Spleen (tissue), 11 donors: ENCODE measurements around the gene CFL1. TPM values are rescaled to one million over a fixed set of nuclear protein-coding genes. Genes with fewer than 3 reads are reported as not detected.

Experiments
- DNase-seq: peaks from one replicate; pipeline ENCODE4 v3.0.0-alpha.2; 2020
- H3K27ac ChIP-seq, 8 donors: fragments of 200-600 bp; sonication (generic) in 7 of 8; 1 replicate in 4 of 8; 2 replicates in 4 of 8; pipeline versions ENCODE4 v1.5.0 to v1.8.0; 2016 to 2021; ENCODE audit warnings: inconsistent platforms in 4 of 8, mild to moderate bottlenecking in 4 of 8, moderate library complexity in 1 of 8
- H3K27me3 ChIP-seq, 7 donors: fragments of 200-600 bp; sonication (generic) in 6 of 7; replicated peaks in 1 of 7; 1 replicate in 4 of 7; 2 replicates in 3 of 7; pipeline versions ENCODE4 v1.5.0 to v1.8.0; 2016 to 2021; ENCODE audit warnings: inconsistent platforms in 3 of 7, mild to moderate bottlenecking in 1 of 7
- H3K36me3 ChIP-seq, 6 donors: fragments of 200-600 bp; sonication (generic) in 5 of 6; 1 replicate in 4 of 6; 2 replicates in 2 of 6; pipeline versions ENCODE4 v1.5.0 to v1.8.0; 2016 to 2021; ENCODE audit warnings: inconsistent platforms in 2 of 6
- H3K4me1 ChIP-seq, 6 donors: fragments of 200-600 bp; sonication (generic) in 5 of 6; 1 replicate in 3 of 6; 2 replicates in 3 of 6; pipeline versions ENCODE4 v1.5.0 to v1.8.0; 2016 to 2021; ENCODE audit warnings: inconsistent platforms in 3 of 6
- H3K4me3 ChIP-seq, 8 donors: fragments of 200-600 bp; sonication (generic) in 7 of 8; 1 replicate in 4 of 8; 2 replicates in 4 of 8; pipeline versions ENCODE4 v1.5.0 to v1.8.0; 2016 to 2021; ENCODE audit warnings: inconsistent platforms in 4 of 8, mild to moderate bottlenecking in 4 of 8, moderate library complexity in 2 of 8
- H3K9me3 ChIP-seq, 8 donors: fragments of 200-600 bp; sonication (generic) in 7 of 8; 1 replicate in 4 of 8; 2 replicates in 4 of 8; pipeline versions ENCODE4 v1.5.0 to v1.8.0; 2016 to 2021; ENCODE audit warnings: inconsistent platforms in 4 of 8
- CTCF ChIP-seq, 11 experiments: fragments of 200-600 bp in 7 of 11; fragments of 450-650 bp in 4 of 11; sonication (generic) in 4 of 11; IDR thresholded peaks in 8 of 11; conservative IDR thresholded peaks in 3 of 11; 1 replicate in 7 of 11; 2 replicates in 4 of 11; pipeline versions ENCODE4 v1.4.0 to v1.8.0; 2016 to 2021; ENCODE audit warnings: antibody characterized with exemption in 11 of 11, inconsistent platforms in 4 of 11, mild to moderate bottlenecking in 1 of 11
- POLR2A ChIP-seq, 3 donors: fragments of 450-650 bp; IDR thresholded peaks; one replicate each; pipeline ENCODE4 v1.5.1; 2017; ENCODE audit warnings: antibody characterized with exemption in 3 of 3, mild to moderate bottlenecking in 1 of 3
- POLR2AphosphoS5 ChIP-seq, 3 donors: sonication (generic); formaldehyde crosslinking; IDR thresholded peaks; one replicate each; pipeline ENCODE4 v1.5.1; 2017; ENCODE audit warnings: antibody characterized with exemption in 3 of 3
- WGBS, 5 donors: extraction: QIAGEN DNeasy Blood & Tissue Kit in 3 of 5; methylation state at CpG; one replicate each; pipeline versions ENCODE4 v1.1.5 to v1.1.7; 2013 to 2018; 5-methylcytosine and 5-hydroxymethylcytosine counted together
- intact Hi-C: fragments of 100-400 bp; cut with DNase I; formaldehyde crosslinking; loops from one replicate; pipeline ENCODE4 v1.15.0; 2023; ENCODE audit warnings: low total_unique reads
- polyA plus RNA-seq, 3 donors: library from polyadenylated mRNA; stranded (reverse); fragments of 200-250 nt; gene quantifications; one replicate each; pipeline ENCODE4 v1.2.1, GENCODE V29; 2013
- total RNA-seq, 7 donors: library from RNA; depleted of rRNA in 3 of 7; stranded (reverse); fragments of >200 nt in 3 of 7; fragmentation: NEBNext Ultra II Directional in 4 of 7; extraction: Animal tissue kit (Norgen Biotek cat#: 25700) in 4 of 7; gene quantifications; one replicate each; pipeline versions ENCODE4 v1.1.0 to v1.2.1, GENCODE V29; 2016 to 2021
- donor health status: healthy with polysubstance abuse.
- donor health status: DM: no; HTN: no; CAD: no; lungs with moderate emphysema.
- donor health status: DM: no; HTN: no; CAD: no.
- donor health status: Bipolar disorder and iron deficiency.
- donor health status: healthy.
- donor health status: DM: no; HTN: no; CAD: no.
- donor health status: DM: yes; HTN: yes; CAD: no.

The CFL1 gene
- total and polyA plus RNA-seq, 10 donors = 562 to 1,219 (median 865) TPM

DNA sequence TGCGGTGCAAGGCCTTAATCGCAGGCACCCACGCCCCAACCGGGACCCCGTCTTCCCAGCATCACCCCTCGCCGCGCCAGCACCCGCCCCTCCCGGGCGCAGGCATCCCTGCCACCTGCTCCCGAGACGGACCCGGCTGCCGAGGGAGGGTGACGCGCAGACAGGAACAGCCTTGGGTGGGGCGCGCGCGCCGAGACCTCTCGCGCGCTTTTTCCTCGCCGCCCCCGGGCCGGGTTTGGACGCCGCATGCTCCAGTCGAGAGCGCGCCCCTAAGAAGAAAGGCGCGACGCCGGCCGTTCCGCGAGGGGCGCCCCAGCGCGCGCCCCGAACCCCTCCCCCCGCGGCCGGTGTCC lies 504 bp downstream of the CFL1 start:
- H3K27ac ChIP-seq = peak overlapping the region; percentile 93 to 99 (median 97)
- TF ChIP-seq POLR2AphosphoS5 (IDR thresholded peaks at IDR 0.05) (no peak), POLR2A (IDR thresholded peaks at IDR 0.05) (peak in 1 of 3 donors; percentile 4), CTCF (IDR thresholded peaks at IDR 0.05 in 8 of 11, conservative IDR thresholded peaks at IDR 0.05 in 3 of 11) (no peak)
- H3K36me3 ChIP-seq = peaks cover 7 to 52% (median 46%) of the 10 kb centered on the region in 6 donors
- intact Hi-C loops = no loop called here
- WGBS, 5 donors = 0 to 1% (median 0%) methylated on average over 6 to 49 of the region's 49 CpGs
- no peak for DNase-seq
- no peaks in the 10 kb centered on the region for H3K9me3 ChIP-seq
- H3K4me3 ChIP-seq = peak overlapping the region; percentile 76 to 100 (median 99)
- H3K27me3 ChIP-seq = no peaks in the 10 kb centered on the region
- H3K4me1 ChIP-seq = peaks cover 40 to 83% (median 72%) of the 10 kb centered on the region in 6 donors

DNA sequence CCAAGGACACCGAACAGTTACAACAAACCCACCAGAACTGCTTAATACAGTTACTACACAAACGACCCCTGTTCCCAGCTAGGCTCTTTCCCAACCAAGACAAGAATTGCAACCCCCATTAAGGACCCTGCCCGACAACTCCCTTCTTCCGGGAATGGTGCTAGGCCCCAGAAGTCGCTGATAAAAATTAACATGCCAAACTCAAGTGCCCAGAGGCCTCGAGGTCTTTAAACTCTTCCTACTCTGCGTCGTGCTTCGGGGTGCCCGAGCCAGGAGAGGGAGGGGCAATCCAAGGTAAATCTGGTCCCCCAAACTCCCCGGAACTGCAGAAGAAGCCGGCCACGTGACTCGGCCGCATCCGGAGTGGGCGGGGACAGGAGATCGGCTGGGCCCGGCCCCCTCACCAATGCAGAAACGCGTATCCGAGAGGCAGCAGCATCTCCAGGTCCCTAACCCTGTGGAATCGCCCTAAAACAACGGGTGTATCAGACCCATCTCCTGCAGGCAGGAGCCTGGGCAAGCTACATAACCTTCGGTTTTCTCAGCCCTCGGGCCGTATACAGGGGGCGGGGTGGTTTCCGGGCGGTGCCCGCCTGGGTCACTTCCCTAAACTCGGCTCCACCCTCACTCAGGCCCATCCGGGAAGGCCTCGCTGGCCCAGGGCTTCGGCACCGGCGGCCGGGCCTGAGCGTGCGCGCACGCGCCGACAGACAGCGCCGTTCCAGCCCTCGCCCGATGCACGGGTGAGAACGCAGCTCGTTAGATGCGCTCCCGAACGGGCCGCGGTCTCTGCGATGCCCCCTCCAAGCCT lies 1.1 kb downstream of the CFL1 start:
- Histone ChIP-seq H3K27me3 (no peaks in the 10 kb centered on the region), H3K4me1 (peaks cover 35 to 83% (median 66%) of the 10 kb centered on the region in 6 donors), H3K27ac (peak overlapping the region; percentile 93 to 99 (median 97)), H3K9me3 (no peaks in the 10 kb centered on the region), H3K36me3 (peaks cover 9 to 52% (median 46%) of the 10 kb centered on the region in 6 donors), H3K4me3 (peak overlapping the region; percentile 76 to 100 (median 99))
- intact Hi-C loops = no loop called here
- DNase-seq = peak; percentile 97
- 1 to 5% (median 1%) methylated on average over 20 to 57 of the region's 57 CpGs for WGBS, 5 donors
- TF ChIP-seq POLR2A (IDR thresholded peaks at IDR 0.05) (peak in 1 of 3 donors; percentile 19), CTCF (IDR thresholded peaks at IDR 0.05 in 8 of 11, conservative IDR thresholded peaks at IDR 0.05 in 3 of 11) (peak in 1 of 11 experiments; percentile 14), POLR2AphosphoS5 (IDR thresholded peaks at IDR 0.05) (peak; percentile 81 to 95 (median 88))

DNA sequence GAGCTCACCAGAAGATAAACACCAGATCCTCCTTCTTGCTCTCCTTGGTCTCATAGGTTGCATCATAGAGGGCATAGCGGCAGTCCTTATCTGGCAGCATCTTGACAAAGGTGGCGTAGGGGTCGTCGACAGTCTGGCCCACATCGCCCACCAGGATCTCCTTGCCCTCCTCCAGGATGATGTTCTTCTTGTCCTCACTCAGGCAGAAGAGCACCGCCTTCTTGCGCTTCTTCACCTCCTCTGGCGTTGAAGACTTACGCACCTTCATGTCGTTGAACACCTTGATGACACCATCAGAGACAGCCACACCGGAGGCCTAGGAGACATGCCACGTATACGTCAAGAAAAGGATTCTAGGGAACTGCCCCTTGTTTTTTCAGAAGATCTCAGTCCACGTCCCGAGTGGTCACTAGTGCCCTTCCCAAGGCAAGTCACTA lies 2.0 kb downstream of the CFL1 start:
- Histone ChIP-seq H3K4me3 (peak overlapping the region in 7 of 8 donors; percentile 98 to 100 (median 99)), H3K9me3 (peaks cover 0 to 9% (median 7%) of the 10 kb centered on the region in 8 donors), H3K36me3 (peaks cover 10 to 57% (median 53%) of the 10 kb centered on the region in 6 donors), H3K27ac (peak overlapping the region in 6 of 8 donors; percentile 93 to 99 (median 98)), H3K4me1 (peaks cover 26 to 76% (median 57%) of the 10 kb centered on the region in 6 donors), H3K27me3 (no peaks in the 10 kb centered on the region)
- no peak for TF ChIP-seq POLR2AphosphoS5 (IDR thresholded peaks at IDR 0.05)
- TF ChIP-seq POLR2A (IDR thresholded peaks at IDR 0.05) = no peak
- TF ChIP-seq CTCF (IDR thresholded peaks at IDR 0.05 in 8 of 11, conservative IDR thresholded peaks at IDR 0.05 in 3 of 11) = no peak
- WGBS, 5 donors = 83 to 92% (median 85%) methylated on average over 15 of the region's 15 CpGs
- intact Hi-C loops = no loop called here
- peak; percentile 67 for DNase-seq
